Activated T-helper 2 cell treated with anti-CD3 and anti-CD28 coated beads, Interferon-gamma antibody, Interleukin-2, Interleukin-4, amounts not matched to agents 10 μg/mL and 5 μg/mL and 100 μg/mL, durations not matched to agents 14 hours and 24 hours and 36 hours (primary cell): ENCODE data around the gene ARHGAP25. TPM values are rescaled to one million over a fixed set of nuclear protein-coding genes. Genes with fewer than 3 reads are reported as not detected.
A peak's percentile ranks its signal among the peaks of the same experiment; 100 is the strongest.

Source experiments
- DNase-seq: peaks from one replicate; pipeline ENCODE4 v3.0.0; 2021; ENCODE audit warnings: low spot score
- H3K27ac Mint-ChIP-seq: one replicate; pipeline ENCODE4 v1.8.0; 2021; ENCODE audit warnings: mixed read lengths
- H3K27me3 Mint-ChIP-seq: one replicate; pipeline ENCODE4 v1.8.0; 2021; ENCODE audit warnings: low read depth, mixed read lengths
- H3K36me3 Mint-ChIP-seq: one replicate; pipeline ENCODE4 v1.8.0; 2021; ENCODE audit warnings: low read depth, mixed read lengths
- H3K4me1 Mint-ChIP-seq: one replicate; pipeline ENCODE4 v1.8.0; 2021; ENCODE audit warnings: low read depth, mixed read lengths
- H3K4me3 Mint-ChIP-seq: one replicate; pipeline ENCODE4 v1.8.0; 2021; ENCODE audit warnings: low read depth, mild to moderate bottlenecking, moderate library complexity, mixed read lengths
- H3K9me3 Mint-ChIP-seq: one replicate; pipeline ENCODE4 v1.8.0; 2021; ENCODE audit warnings: mixed read lengths
- intact Hi-C: fragments of 100-400 bp; cut with micrococcal nuclease; formaldehyde crosslinking; loops from one replicate; pipeline ENCODE4 v1.15.1; 2023
- total RNA-seq: library from RNA; stranded (reverse); gene quantifications from 2 replicates; pipeline ENCODE4 v1.2.3, GENCODE V29; 2022

Gene ARHGAP25
- total RNA-seq, 1 donor from 2014 or later = 41.3 TPM

DNA sequence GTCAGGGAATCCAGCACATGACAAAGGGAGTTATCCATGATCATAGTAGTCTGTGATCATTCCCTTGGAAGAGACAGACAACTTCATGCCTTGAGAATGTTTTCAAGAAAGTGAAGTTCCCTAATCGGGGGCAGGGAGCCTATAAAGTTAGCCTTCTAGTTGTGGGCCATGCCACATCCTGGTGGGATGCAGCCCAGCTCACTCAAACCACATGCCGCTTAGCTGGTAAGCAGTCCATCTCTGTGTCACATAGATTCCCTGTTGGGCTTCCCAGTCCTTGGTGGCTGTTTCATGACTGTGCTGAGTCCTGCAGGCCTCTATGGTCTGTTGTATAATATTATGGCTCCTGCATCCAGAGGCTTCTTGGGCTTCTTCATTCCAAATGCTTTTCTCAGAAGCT lies 11.4 kb upstream of the ARHGAP25 start:
- H3K4me1 Mint-ChIP-seq = peaks cover 82% of the 10 kb centered on the region
- no peak overlapping the region for H3K27ac Mint-ChIP-seq
- no peaks in the 10 kb centered on the region for H3K9me3 Mint-ChIP-seq
- H3K4me3 Mint-ChIP-seq = no peak overlapping the region
- intact Hi-C loops = no loop called here
- DNase-seq = no peak
- no peaks in the 10 kb centered on the region for H3K27me3 Mint-ChIP-seq
- H3K36me3 Mint-ChIP-seq = no peaks in the 10 kb centered on the region

DNA sequence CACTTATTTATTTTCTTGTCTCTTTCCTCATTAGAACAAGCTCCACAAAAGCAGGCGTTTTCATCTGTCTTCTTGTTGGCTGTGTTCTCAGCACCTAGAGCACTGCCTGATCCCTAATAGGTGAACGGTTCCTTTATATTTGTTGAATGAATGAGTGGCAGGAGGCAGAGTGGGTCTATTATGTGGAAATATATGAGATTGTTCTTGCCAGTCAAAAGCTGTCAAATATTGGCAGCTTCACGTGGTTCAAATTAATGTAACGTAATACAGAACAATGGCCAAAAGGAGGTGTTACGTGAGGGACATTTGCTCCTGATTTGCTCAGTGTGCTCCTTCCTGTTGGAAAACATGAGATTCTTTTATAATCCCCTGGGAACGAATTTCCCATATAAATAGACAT lies 8.5 kb upstream of the ARHGAP25 start:
- intact Hi-C loops = no loop called here
- no peaks in the 10 kb centered on the region for H3K27me3 Mint-ChIP-seq
- no peak for DNase-seq

DNA sequence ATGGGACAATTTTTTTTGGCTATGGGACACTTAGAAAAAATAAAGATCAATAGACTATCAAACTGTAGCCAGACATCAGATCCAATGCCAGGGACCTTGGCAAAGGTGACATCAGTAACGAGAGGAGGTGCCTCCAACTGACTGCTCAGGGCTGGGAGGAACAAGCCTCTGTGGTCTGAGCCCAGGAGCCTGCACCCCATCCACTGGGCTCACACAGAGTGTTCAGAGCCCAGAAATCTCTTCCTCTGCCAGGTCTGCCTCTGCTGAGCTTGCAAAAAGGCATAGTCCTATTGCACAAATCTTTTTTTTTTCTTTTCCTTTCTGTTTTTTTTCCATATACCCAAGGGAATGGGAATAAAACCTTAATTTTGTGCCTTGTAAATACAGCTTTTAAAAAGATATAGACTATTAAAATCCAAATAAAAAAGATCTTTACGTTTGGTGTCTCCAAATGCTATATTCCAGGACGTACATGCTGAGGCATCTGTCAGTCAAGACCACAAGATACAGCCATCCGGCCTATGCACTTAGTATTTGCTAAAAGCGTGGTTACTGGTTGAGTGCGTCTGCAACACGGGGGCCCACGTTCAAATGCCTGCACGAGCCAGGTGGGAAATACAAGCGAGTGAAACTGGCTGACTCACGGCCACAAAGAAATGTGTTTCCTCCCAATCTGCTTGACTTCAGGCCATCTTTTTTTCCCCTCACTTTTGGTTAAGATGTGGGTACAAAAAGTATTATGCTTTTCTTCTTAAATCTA lies 7.8 kb upstream of the ARHGAP25 start:
- DNase-seq = peak; percentile 77
- intact Hi-C loops = loop anchor here (1.0 kb wide), 2 partner anchors 9 kb away; no protein-coding TSS in a partner anchor
- H3K27ac Mint-ChIP-seq = peak overlapping the region; percentile 6
- H3K4me1 Mint-ChIP-seq = peaks cover 66% of the 10 kb centered on the region
- H3K9me3 Mint-ChIP-seq = no peaks in the 10 kb centered on the region
- H3K27me3 Mint-ChIP-seq = no peaks in the 10 kb centered on the region
- H3K4me3 Mint-ChIP-seq = no peak overlapping the region
- H3K36me3 Mint-ChIP-seq = no peaks in the 10 kb centered on the region

More for the DNA sequence above, 8.5 kb upstream of the ARHGAP25 start:
- no peaks in the 10 kb centered on the region for H3K36me3 Mint-ChIP-seq
- no peak overlapping the region for H3K4me3 Mint-ChIP-seq
- peak overlapping the region; percentile 16 for H3K27ac Mint-ChIP-seq
- H3K4me1 Mint-ChIP-seq = peaks cover 68% of the 10 kb centered on the region
- no peaks in the 10 kb centered on the region for H3K9me3 Mint-ChIP-seq

DNA sequence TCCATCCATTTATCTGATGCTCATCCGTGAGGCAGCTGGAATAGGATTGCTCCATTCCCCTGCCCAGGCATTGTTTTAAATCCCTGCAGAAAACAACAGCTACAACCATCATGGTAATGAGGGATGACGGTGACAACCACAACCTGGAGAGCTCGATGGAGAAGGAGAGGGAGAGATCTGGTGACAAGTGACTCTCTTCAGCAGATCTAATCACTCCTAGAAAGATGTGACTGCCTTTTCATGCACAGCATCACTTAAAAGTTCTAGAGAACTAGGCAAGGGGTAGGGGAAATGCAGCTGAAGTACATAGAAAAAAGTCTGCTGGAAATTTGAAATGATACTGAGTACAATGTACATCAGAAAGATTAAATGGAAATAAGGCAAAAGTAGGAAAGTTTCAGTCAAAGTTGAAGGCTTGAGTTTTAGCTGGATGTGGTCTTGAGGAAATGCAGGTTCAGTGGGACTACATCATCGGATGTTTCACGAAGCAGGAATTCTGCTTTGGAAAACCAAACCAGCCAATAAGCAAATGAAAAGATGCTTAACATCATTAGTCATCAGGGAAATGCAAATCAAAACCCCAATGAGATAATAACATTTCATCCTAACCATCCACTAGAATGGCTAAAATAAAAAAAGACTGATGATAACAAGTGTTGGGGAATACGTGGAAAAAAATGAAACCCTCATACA lies 6.8 kb upstream of the ARHGAP25 start:
- H3K4me3 Mint-ChIP-seq = peak overlapping the region; percentile 41
- intact Hi-C loops = loop anchor here (1.0 kb wide), 2 partner anchors 7 to 11 kb away; no protein-coding TSS in a partner anchor
- H3K27me3 Mint-ChIP-seq = no peaks in the 10 kb centered on the region
- DNase-seq = no peak
- no peaks in the 10 kb centered on the region for H3K9me3 Mint-ChIP-seq
- H3K4me1 Mint-ChIP-seq = peaks cover 59% of the 10 kb centered on the region
- H3K36me3 Mint-ChIP-seq = no peaks in the 10 kb centered on the region
- H3K27ac Mint-ChIP-seq = peak overlapping the region; percentile 82

DNA sequence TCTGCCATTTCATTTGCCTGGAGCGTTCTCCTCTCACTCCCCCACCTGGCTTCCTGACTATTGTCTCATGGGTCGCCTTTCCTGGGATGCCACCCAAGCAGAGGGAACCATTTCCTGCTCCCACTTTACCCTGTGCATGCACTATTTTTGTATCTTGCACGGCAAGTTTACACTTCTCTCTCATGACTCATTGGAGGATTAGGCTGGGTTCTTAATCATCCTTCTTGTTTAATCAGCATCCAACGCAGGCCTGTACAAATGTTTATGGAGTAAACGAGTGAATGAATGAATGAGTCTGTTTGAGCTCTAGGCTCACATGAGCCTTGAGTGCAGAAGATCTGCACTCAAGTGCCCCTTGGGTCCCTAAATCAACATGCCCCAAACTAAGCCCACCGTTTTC lies 3.8 kb upstream of the ARHGAP25 start:
- H3K27ac Mint-ChIP-seq = no peak overlapping the region
- intact Hi-C loops = loop anchor here (10.0 kb wide), 1 partner anchor 476 kb away; the partner anchor contains the start of gene PPP3R1
- no peaks in the 10 kb centered on the region for H3K9me3 Mint-ChIP-seq
- H3K27me3 Mint-ChIP-seq = no peaks in the 10 kb centered on the region
- H3K36me3 Mint-ChIP-seq = no peaks in the 10 kb centered on the region
- H3K4me3 Mint-ChIP-seq = no peak overlapping the region
- peaks cover 41% of the 10 kb centered on the region for H3K4me1 Mint-ChIP-seq
- no peak for DNase-seq

DNA sequence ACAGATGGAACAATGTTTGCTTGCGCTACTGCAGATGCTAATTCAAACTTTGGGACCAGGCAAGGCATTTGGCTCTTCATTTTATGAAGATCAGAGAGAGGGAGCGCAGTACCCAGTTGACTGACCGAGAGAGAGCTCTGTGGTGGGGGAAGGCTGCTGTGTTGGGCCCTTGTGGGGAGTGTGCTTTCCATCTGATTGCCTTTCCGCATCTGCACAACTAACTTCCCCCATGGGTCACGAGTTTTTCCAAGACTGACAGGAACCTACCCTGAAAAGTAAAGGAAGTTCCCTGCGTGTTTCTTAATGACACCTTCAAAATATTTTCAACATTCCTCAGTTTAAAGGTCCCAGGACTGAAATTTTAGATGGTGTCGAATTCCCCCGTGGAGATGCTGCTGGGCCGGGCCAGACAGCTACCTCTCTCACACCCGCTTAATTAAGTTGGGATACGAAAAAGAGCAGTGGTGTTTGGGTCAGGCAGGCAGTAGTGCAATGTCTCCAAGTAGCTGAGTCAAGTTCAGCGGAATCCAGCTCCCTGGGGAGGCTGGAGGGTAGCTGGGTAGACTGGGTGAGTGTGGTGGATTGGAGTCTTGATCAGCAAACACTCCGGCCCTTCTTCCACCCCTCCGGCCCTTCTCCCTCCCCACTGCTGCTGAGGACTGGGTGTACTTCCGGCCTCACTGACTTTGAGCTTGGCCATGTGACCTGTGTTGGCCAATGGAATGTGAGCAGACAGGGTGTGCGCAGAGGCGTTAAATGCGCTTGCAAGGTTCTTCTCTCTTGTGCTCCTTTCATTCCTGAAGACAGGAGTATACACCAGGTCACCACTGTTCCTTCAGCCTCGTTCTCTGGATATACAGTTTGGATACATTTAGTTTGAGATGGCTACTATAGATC lies 2.3 kb upstream of the ARHGAP25 start:
- no peaks in the 10 kb centered on the region for H3K36me3 Mint-ChIP-seq
- H3K27me3 Mint-ChIP-seq = no peaks in the 10 kb centered on the region
- no peaks in the 10 kb centered on the region for H3K9me3 Mint-ChIP-seq
- H3K4me1 Mint-ChIP-seq = peaks cover 28% of the 10 kb centered on the region
- no peak for DNase-seq
- no peak overlapping the region for H3K27ac Mint-ChIP-seq
- intact Hi-C loops = loop anchor here (10.0 kb wide), 1 partner anchor 477 kb away; the partner anchor contains the start of gene PPP3R1
- no peak overlapping the region for H3K4me3 Mint-ChIP-seq

DNA sequence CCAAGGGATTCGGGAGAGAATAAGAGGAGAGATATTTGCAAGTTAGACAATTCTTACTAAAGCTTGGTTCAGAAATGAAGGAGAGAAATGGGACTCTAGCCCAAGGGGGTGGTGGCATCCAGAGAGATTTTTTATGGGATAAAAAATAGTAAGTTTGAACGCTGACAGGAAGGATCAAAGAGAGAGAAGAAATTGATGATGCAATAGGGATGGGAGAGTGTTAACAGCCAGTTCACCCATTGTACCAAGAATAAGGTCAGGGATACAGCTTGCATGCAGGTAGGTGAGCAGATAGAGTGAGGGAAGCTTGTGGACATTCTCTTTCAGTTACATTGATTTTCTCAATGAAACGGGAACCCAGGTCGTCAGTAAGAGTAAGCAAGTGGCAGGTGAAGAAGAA lies 1.2 kb upstream of the ARHGAP25 start:
- Mint-ChIP-seq H3K27me3 (no peaks in the 10 kb centered on the region), H3K27ac (no peak overlapping the region), H3K4me1 (peaks cover 24% of the 10 kb centered on the region), H3K36me3 (peaks cover 7% of the 10 kb centered on the region), H3K9me3 (no peaks in the 10 kb centered on the region), H3K4me3 (no peak overlapping the region)
- no peak for DNase-seq
- intact Hi-C loops = loop anchor here (10.0 kb wide), 1 partner anchor 479 kb away; the partner anchor contains the start of gene PPP3R1

DNA sequence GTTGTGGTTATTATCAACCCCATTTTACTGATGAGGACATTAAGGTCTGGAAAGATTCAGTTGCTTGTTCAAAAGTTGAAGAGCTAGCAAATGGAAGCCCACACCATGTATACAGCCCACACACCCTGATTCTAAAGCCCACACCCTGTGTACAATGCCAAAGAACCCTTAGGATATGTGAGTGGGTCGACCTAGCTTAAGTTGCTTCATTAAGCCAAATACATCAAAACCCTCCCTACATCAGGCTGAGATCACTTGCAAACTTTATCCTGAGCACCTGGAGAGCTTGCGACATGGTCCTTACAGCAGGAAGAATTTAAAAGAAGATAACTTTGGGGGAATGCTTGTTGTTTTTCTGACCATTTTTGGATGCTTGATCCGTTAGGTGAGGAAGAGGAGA lies 435 bp upstream of the ARHGAP25 start:
- Mint-ChIP-seq H3K27ac (no peak overlapping the region), H3K4me1 (peaks cover 24% of the 10 kb centered on the region), H3K4me3 (no peak overlapping the region), H3K27me3 (no peaks in the 10 kb centered on the region), H3K36me3 (peaks cover 11% of the 10 kb centered on the region), H3K9me3 (no peaks in the 10 kb centered on the region)
- intact Hi-C loops = loop anchor here (1.0 to 10.0 kb wide), 3 partner anchors 17 to 479 kb away; partner anchors contain the start of gene PPP3R1
- DNase-seq = no peak

DNA sequence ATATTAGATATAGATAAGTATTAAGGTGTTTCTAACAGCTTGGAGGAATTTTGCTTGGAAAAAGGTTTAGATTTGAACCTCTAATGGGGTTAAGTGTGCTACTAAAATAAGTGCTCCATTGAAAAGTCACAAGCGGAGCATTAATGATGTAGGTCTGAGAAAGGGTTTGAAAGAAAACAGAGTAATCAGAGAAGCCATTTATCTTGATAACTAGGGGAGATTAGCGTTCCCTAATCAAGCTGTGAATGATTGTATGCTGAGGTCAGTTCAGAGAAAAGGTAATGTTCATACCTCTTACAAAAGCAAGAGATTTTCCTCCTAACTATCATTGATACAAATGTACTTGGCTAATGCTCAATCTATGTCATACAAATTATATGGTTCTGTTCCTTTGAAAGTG lies 1.5 kb downstream of the ARHGAP25 start:
- H3K4me1 Mint-ChIP-seq = peaks cover 34% of the 10 kb centered on the region
- H3K27ac Mint-ChIP-seq = peak overlapping the region; percentile 64
- intact Hi-C loops = loop anchor here (2.0 to 10.0 kb wide), 2 partner anchors 269 to 481 kb away; partner anchors contain the start of genes APLF, FBXO48 and PPP3R1

DNA sequence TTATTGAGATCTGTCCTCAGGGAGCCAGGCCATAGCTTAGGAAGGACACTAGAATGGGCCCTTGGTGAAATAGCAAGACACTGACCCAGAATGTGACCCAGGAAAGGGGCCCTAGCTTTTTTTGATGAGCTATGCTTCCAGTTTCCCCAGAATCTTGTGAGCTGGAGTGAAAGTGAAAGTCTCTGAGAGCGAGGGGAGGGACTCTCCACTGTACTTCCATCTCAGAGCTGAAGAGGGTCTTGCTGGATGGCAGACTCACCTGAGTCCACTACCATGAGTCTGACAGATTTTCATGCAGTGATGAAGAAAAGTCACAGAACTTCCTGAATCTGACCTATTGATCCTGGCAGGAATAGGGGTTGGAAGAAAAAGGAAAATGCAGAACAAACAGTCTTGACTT lies 3.1 kb downstream of the ARHGAP25 start:
- H3K4me3 Mint-ChIP-seq = no peak overlapping the region
- intact Hi-C loops = loop anchor here (1.0 to 10.0 kb wide), 3 partner anchors 8 to 483 kb away; partner anchors contain the start of genes APLF, FBXO48 and PPP3R1
- H3K36me3 Mint-ChIP-seq = peaks cover 34% of the 10 kb centered on the region
- peak; percentile 45 for DNase-seq
- peak overlapping the region; percentile 79 for H3K27ac Mint-ChIP-seq
- H3K9me3 Mint-ChIP-seq = no peaks in the 10 kb centered on the region
- no peaks in the 10 kb centered on the region for H3K27me3 Mint-ChIP-seq
- peaks cover 41% of the 10 kb centered on the region for H3K4me1 Mint-ChIP-seq

More for the DNA sequence above, 1.5 kb downstream of the ARHGAP25 start:
- Mint-ChIP-seq H3K9me3 (no peaks in the 10 kb centered on the region), H3K27me3 (no peaks in the 10 kb centered on the region), H3K36me3 (peaks cover 24% of the 10 kb centered on the region), H3K4me3 (no peak overlapping the region)
- DNase-seq = no peak

DNA sequence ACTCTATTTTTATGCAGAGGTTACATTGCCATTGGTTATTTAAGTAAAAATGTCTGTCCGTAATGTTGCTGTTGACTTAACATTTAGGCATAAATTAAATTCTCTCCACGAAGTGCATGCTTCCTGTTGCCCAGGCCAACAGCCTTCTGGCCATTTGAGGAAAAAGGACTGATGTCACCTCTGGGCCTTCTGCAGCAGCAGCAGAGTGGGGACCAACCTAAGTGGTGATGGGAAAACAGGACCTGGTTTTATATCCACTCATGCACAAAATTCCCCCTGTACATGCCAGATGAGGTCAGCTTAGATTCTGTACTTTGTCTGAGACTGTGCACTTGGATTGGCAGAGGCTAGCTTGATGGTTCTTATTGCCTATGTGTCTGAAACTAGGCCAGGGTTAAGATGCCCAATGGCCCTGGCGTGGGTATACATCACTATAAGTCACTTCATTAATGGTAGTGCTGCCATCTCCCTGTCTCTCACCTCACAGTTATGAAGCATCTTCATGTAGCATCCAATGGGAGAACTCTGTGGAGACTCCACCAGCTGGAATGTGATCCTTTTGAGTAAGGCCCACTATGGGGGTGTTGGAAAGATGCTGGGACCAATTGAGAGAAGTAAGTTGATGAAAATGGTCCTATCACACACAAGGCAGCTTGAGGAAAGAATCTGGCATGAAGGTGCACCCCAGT lies 4.4 kb downstream of the ARHGAP25 start:
- Mint-ChIP-seq H3K4me1 (peaks cover 54% of the 10 kb centered on the region), H3K27me3 (no peaks in the 10 kb centered on the region), H3K36me3 (peaks cover 46% of the 10 kb centered on the region), H3K27ac (peak overlapping the region; percentile 79), H3K9me3 (no peaks in the 10 kb centered on the region), H3K4me3 (peak overlapping the region; percentile 73)
- intact Hi-C loops = loop anchor here (10.0 kb wide), 1 partner anchor 484 kb away; the partner anchor contains the start of gene PPP3R1
- peak; percentile 8 for DNase-seq
